ENCODE measurements around the gene FYCO1.

DNA sequence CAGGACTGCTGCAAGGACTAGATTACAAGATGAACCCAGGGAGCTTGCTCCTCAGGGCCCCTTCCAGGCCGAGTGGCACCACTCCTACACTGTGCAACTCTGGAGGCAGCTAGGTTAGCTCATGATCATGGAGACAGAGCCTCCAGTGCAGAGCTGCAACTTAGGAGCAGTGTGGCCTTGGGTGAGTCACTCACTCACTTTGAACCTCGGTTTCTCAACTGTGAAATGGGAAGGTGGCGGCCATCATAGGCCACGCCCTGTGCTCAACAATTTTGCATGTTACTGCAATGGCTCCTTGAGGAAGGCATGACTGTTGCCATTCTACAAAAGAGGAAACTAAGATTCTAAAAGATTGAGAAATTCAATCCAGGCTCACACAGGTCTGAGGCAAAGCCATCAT, 63.5 kb downstream of the FYCO1 start:
- TF ChIP-seq, protein P1, sequence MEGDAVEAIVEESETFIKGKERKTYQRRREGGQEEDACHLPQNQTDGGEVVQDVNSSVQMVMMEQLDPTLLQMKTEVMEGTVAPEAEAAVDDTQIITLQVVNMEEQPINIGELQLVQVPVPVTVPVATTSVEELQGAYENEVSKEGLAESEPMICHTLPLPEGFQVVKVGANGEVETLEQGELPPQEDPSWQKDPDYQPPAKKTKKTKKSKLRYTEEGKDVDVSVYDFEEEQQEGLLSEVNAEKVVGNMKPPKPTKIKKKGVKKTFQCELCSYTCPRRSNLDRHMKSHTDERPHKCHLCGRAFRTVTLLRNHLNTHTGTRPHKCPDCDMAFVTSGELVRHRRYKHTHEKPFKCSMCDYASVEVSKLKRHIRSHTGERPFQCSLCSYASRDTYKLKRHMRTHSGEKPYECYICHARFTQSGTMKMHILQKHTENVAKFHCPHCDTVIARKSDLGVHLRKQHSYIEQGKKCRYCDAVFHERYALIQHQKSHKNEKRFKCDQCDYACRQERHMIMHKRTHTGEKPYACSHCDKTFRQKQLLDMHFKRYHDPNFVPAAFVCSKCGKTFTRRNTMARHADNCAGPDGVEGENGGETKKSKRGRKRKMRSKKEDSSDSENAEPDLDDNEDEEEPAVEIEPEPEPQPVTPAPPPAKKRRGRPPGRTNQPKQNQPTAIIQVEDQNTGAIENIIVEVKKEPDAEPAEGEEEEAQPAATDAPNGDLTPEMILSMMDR (conservative IDR thresholded peaks at IDR 0.05; ENCODE audit: low read depth, low read length) = no peak
- TF ChIP-seq EZH2 (IDR thresholded peaks at IDR 0.05; ENCODE audit: low read length, unreplicated experiment) (no peak), EZH2phosphoT487 (IDR thresholded peaks at IDR 0.05; ENCODE audit: borderline replicate concordance, low read length) (no peak)

All from PC-3 (cell line).